GM04503 (cell line): ENCODE data around the gene PXDN.
"Not testable (repeated sequence)": the region's sequence is repeated elsewhere in the genome, so short reads cannot be mapped to it uniquely, and the experiment has no call there.

ENCODE experiments used
- DNase-seq: peaks from one replicate; pipeline ENCODE4 v3.0.0-alpha.2; 2012; ENCODE audit warnings: low read depth

PXDN gene

DNA sequence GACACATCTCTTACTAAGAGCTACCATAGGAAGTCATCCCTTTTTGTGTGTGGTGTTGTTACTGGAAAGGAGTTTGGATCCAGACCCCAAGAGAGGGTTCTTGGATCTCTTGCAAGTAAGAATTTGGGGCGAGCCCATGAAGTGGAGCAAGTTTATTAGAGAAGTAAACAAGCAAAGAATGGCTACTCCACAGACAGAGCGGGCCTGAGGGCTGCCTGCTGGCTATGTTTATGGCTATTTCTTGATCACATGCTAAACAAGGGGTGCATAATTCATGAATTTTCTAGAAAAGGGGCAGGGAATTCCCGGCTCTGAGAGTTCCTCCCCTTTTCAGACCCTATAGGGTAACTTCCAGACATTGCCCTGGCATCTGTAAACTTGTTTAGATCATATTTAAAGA is 30.6 kb upstream of the PXDN start:
- DNase-seq: no peak

DNA sequence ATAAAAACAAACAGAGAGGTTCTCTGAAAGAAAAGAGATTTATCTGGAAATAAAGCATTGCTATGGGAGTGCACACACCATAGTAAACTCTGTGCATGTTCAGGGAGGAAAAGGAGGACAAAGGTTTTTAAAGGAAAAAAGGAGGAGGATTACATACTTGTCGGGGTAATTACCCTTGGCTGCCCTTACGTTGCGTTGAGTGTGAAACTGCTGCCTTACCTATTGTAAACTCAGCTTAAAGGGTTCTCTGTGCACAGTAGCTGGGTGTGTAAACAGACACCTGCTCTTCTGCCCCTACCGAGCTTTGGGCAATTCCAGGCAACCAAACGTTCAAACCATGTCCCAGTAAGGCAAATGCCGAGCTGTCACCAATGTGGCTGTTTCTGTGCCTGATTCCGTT is 29.6 kb upstream of the PXDN start:
- DNase-seq: no peak

DNA sequence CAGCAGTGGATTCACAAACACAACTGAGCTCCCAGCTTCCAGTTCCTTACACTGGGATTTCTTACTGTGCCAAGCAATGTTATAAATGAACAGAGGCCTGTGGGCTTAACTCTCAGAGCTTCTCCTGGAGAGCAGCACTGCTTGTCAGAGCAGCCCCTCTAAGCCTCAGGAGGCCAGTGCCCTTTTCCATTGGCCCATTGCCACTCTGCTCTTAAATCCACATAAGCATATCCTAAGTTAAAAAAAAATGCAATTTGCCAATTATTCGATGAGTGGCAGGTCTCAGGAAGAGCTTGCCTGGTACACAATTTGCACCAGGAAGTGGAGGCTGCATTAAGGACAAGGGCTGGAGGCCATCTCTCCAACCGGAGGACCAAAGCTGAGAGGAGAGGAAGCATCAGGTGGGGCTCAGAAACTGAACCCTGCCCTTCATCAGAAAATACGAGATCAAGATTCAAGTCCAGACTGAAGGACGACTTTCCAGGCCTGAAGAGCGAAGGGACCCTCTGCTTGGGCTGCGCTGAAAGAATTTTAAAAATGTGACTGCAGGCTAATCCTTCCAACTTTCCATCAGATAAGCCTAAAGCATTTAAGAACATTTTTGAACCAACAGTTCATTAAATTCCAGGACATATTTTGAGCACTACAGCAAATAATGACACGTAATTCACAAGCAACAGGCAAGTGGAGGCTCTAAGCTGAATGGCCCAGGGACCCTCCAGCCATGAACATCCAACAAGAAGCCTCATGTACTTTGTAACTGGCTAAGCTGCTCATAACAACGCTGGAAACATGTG is 28.4 kb upstream of the PXDN start:
- no peak for DNase-seq

DNA sequence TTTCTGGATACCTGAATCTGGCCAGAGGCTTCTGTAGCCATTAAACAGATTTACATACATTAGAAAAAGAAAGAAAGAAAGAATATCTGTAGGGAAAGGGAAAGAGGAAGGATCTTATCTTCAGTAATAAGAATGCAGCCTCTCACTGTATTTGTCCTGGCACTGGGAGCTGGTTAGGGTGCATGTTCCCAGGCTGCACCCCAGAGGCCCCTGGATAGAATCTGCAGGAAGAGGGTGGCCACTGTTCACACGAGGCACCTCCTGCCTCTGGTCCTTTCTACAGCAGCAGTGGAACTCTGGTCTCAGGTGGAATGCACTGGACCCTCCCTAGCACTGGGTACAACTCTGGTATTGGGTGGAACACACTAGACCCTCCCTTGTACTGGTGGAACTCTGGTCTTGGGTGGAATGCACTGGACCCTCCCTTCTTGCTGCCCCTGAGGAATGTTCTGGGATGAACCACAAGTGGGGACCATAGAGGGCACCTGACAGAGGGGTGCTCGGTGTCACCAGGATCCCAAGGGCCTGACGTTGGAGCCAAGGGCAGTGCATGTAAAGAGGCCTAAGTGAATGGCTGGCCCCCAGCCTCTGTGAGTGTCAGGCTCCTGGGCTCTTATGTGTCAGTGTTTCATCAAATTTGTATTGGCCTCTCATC is 27.4 kb upstream of the PXDN start:
- no peak for DNase-seq

DNA sequence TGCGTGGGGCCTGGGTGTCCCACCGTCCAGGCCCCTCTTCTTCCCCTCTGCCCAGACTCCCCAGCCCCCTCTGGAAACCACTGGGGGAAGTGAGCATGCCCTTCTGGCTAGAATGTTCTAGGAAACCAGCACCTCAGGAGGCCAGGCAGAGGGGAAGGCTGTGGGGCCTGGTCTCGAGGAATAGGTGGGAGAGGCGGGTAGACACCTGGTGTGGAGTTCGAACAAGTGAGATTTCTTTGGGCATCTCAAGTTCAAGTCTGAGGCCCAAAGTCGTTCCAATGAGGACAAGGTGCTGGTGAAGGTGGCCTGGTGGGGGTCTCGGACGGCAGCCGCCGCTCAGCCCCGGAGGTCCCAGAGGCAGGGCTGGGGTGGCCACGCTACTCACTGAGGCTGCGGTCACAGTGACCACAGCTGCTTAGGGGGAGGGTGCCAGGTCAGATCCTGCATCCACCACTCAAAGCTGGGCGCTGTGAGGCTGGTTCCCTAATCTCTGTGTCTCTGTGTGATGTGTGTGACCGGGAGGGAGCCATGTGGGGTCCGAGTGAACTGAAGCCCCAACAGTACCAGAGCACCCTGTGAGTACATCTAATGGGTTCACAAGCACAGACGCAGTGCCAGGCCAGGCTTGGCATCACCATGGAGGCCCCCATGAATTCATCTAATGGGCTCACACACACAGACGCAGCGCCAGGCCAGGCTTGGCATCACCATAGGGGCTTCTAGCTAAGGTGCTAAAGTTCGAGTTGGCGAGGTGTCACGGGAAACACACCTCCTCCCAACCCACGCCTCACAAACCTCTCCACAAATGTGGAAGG is 26.5 kb upstream of the PXDN start:
- DNase-seq: no peak

DNA sequence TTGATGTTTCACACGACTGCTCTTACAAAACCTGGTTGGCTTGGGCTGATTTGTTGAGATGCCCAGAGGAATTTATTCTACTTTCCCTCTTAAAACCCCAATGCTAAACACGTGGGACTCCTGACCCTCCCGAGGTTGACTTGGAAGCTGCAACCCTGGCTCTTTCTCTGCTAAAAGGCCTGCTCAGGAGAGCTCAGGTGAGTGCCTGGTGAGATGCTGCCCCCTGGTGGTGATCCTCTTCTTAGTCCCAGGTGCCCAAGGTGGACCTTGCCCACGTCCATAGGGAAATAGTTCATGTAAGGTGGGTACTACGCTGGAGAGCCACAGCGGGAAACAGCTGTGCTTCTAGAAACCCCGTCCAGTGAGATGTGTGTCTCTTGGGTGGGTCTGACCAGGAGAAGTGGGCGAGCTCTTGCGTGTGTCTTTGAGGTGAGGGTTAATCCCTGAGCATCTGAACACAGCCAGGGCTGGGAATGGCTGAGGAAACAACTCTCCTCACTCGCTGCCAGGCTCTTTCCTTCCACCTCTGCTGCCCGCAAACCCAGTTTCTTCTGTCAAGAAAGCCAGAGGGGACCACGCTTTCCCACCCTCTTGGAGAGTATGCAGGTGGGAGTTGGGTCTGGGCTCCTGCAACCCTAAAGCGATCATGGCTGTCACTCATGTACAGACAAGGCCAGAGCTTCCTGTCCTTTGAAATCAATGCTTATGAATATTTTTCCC is 25.5 kb upstream of the PXDN start:
- no peak for DNase-seq

DNA sequence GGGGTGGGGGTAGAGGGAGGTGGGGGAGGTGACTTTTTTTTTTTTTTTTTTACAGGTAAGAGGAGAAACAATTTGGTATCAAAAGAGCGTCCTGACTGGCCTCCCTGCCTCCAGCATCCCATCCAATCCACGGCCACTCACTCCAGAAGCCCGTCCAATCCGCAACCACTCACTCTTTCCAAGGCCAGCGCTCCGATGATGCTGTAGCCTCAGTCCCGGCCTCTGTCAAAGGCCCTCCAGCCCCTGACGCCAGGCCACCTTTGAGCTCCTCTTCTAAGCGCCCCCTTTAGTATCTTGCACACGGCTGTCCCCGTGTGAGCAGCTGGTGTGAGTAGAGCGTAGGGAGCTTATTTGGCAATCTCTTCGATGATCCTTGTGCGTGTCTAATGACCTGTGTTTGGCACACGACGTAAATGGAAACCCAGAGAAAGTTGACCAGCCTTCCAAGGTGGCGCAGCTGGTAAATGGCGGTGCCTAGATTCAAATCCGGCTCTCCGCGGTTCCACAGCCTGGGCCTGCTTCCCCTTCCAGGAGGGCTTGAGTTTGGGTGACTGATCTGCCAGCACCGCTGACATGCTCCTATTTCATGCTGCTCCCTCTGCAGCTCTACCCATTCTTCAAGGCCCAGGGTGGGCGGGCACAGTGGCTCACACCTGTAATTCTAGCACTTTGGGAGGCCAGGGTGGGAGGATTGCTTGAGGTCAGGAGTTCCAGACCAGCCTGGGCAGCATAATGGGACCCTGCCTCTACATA is 23.8 kb upstream of the PXDN start:
- no peak for DNase-seq

DNA sequence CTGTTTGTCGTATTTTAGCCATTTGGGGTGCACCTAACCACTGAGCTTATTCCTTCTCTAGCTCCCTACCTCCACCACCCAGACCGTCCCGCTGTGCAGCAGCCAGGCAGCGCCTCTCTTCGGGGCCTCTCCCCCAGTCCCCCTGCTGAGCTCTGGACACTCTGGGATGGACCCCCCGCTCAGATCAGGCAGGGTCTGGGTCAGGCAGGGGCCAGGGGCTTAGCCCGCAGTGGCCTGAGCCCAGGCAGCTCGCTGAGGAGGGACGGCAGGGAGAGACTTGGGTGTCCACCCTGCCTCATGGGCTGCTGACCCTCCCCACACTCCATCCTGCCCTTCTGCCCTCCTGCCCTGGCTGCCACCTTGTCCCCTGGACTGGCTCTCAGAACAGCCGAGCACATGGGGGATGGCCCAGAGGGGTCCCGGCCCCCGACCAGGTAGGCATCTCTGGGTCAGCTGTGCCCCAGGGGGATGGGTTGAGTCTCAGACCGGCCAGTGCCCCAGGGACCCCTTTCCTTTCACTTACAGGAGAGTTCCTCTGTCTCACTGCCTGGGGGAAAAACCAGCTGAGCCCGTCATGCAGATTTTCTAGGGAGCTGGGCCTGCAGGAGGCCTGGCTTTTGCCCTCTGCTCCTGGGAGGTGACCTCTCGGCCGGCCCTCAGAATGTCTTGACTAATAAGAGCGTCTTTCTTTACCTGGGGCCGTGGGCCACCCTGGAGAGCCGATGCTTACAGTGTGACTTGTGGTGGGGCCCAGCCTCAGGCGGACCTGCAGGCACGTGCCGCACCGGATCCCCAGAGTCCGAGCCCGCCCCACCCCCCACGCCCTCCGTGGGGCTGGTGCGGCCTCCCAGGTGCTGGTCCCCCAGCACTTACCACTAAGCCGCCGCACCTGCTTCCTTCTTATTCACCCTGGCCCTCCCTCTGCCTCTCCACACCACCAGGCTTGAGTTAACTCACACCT is 22.8 kb upstream of the PXDN start:
- no peak for DNase-seq

DNA sequence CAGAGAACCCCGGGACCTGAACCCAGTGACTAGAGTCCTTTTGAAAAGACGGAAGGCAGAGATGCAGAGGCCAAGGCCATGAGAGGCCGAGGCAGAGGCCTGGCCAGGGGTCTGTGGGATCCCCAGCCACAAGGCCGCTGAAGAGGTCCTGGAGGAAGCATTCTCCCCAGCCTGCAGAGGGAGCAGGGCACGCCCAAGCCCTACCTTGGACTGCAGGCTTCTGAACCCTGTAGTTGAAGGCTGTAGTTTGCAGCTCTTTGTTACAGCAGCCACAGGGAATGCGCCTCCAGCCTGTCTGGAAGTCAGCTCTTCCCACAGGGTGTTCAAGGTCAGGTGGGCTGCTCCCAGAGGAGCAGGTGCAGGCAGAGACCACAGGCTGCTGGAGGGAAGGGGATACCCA is 22.1 kb upstream of the PXDN start:
- DNase-seq: no peak

DNA sequence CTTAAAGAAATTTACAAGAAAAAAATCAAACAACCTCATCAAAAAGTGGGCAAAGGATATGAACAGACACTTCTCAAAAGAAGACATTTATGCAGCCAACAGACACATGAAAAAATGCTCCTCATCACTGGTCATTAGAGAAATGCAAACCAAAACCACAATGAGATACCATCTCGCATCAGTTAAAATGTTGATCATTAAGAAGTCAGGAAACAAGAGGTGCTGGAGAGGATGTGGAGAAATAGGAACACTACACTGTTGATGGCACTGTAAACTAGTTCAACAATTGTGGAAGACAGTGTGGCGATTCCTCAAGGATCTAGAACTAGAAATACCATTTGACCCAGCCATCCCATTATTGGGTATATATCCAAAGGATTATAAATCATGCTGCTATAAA is 20.9 kb upstream of the PXDN start:
- not testable (repeated sequence) for DNase-seq

DNA sequence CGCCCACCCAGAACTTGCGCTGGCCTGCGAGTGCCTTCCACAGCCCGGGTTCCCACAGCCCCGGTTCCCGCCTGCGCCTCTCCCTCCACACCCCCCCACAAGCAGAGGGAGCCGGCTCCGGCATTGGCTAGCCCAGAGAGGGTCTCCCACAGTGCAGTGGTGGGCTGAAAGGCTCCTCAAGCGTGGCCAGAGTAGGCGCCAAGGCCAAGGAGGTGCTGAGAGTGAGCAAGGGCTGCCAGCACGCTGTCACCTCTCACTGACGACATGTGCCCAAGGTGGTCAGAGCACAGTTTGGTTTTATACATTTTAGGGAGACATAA is 15.3 kb upstream of the PXDN start:
- no peak for DNase-seq

DNA sequence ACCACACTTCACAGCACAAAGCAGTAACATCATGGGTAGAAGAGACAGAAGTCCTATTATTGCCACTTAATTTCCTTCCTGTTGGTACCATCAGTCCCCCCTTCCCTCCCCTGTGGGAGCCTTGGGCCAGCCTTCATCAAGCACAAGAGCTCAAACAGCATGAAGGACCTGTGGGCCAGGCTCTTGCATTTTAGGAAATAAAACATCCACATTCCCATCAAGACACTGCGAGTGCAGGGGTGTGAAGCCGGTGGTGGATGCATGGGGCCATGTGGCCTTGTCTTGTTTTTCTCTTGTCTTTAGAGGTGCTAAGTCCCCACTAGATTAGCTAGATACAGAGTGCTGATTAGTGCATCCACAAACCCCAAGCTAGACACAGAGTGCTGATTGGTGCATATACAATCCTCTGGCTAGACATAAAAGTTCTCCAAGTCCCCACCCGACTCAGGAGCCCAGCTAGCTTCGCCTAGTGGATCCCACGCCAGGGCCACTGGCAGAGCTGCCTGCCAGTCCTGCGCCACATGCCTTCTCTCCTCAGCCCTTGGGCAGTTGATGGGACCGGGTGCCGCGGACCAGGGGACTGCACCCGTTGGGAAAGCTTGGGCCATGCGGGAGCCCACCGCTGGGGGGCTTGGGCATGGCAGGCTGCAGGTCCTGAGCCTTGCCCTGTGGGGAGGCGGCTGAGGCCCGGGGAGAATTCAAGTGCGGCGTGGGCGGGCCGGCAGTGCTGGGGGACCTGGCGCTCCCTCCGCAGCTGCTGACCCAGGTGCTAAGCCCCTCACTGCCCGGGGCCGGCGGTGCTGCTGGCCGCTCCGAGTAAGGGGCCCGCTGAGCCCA is 14.7 kb upstream of the PXDN start:
- DNase-seq: no peak

DNA sequence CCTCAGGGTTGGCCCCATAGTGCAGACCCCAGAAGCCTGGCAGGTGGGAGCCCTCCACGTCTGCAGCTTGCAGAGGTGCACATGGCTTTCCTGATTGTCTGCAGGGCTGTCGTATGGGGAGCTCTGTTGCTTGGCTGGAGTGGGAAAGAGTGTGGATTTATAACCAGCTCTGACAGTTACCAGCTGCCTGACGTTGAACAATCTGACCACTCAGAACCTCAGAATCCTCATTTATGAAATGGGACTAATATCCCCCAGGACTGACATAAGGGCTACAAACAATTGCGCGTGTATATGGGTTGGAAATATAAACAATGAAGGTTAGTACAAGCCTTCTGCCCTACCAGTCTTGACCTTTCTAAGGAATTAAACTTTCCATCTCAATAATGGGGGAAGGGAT is 13.9 kb upstream of the PXDN start:
- no peak for DNase-seq

DNA sequence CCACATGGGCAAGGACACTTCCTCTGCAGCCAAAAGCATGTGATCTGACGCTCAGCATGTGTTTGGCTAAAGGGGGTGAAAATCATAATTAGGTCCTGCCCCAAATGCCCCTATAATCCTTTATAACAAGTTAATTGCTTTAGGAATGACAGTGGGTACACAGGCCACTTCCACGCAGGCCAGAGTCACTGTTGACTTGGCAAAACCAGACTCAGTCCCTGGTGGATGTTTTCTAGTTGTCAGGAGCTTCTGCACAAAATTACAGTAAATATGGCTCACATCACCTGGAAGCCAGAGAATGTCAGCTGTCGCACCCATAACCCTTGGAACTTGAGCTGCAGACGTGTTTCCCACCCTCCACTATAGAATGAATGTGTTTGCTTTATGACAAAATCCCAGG is 13.3 kb upstream of the PXDN start:
- no peak for DNase-seq

DNA sequence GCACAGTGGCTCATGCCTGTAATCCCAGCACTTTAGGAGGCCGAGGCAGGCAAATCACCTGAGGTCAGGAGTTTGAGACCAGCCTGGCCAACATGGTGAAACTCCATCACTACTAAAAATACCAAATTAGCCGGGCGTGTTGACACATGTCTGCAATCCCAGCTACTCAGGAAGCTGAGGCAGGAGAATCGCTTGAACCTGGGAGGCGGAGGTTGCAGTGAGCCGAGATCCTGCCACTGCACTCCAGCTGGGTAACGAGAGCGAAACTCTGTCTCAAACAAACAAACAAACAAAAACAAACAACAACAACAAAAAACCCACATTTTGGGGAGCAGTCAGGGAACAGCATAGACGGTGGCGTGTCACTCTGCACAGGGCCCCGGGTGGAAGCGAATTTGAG is 12.8 kb upstream of the PXDN start:
- not testable (repeated sequence) for DNase-seq

DNA sequence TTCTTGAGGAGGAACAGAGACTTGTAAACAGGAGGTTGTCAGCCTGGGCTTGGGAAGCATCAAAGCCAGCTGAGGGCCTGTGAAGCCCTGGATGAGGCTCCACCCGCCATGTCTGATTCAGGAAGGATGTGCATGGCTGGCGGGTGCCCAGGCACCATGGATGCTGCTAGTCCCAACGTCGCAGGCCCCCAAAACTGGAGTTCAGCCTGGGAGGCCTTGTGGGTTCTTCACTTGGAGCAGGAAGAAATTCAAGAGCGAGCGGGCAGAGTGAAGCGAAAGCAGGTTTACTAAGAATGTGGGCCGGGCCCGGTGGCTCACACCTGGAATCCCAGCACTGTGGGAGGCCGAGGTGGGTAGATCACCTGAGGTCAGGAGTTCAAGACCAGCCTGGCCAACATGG is 12.1 kb upstream of the PXDN start:
- DNase-seq: no peak

DNA sequence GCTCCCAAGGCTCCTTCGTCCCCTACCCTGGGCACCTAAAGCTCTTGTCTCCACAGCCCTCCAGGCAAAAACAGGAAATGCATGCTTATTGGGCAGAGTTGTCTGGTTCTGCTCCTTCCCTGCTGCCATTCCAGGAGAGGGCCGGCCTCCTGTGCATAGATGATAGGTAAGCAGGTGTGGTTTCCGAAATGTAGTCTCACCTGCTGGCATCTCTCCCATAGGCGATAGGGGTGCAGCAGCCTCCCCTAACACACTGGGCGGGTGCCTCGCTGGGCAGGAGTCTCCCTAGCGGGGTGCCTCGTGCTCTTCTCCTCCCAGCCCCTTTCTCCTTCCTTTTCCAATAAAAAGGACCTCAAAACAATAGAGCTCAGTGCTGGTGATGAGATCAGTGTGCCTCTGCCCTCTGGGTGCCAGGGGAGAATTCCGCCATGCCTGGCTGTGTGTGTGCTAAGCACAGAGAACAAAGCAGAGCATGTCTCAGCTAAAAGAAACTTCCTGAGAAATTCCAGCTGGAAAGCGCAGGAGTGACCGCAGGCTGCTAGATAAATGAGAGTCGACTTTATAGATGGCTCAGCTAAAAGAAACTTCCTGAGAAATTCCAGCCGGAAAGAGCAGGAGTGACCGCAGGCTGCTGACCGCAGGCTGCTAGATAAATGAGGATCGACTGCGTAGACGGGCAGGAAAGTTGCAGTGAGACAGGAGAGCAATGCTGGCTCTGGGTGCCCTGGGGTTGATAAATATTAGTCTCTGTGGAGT is 11.3 kb upstream of the PXDN start:
- DNase-seq: no peak

DNA sequence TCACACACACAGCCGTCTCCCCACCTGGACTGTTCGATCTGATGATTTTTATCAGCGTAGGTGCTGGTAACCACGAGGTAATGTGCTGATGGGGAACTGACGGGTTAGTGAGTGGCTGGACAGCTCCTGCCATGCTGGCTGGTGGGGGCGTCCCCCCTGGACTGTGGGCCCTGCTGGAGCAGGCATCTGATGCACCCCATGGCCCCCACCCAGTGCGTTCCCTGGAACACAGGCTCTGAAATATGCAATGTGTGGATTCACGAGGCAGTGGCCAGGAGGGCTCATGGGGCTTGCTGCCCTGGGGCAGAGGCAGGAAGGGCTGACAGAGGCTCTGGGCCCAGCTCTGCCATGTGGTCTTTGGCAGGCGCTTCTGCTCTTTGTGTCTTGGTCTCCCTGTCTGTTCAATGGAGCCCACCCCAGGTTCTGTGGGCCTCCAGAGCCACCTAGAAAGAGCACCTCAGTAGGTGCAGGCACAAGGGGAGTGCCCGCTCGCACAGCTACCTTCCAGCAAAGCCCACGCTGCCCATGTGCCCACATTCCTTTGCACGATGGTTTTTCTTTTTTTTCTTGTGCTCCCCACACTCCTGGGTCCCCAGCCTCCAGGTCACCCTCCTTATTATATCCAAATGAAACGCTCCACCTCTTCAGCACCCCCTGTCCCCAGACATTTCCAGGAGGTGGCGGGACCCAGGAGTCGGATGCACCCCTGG is 10.3 kb upstream of the PXDN start:
- DNase-seq: no peak
